Adrenal gland (tissue), 12 donors: ENCODE data around the gene DAPP1. TPM values are rescaled to one million over a fixed set of nuclear protein-coding genes. Genes with fewer than 3 reads are reported as not detected.

Source experiments
- DNase-seq, 7 donors: peaks; one replicate each; pipeline ENCODE4 v3.0.0-alpha.2; 2019 to 2020
- H3K27ac ChIP-seq, 5 donors: fragments of 200-600 bp; sonication (generic) in 4 of 5; 1 replicate in 3 of 5; 2 replicates in 2 of 5; pipeline versions ENCODE4 v1.5.1 to v1.8.0; 2016 to 2020; ENCODE audit warnings: mild to moderate bottlenecking in 1 of 5
- H3K27me3 ChIP-seq: fragments of 200-600 bp; 2 replicates; pipeline ENCODE4 v1.8.0; 2021
- H3K36me3 ChIP-seq, 2 donors: fragments of 200-600 bp; replicated peaks in 1 of 2; 1 replicate in 1 of 2; 2 replicates in 1 of 2; pipeline versions ENCODE4 v1.5.1 to v1.8.0; 2018 to 2022
- H3K4me1 ChIP-seq, 2 donors: fragments of 200-600 bp; replicated peaks in 1 of 2; 1 replicate in 1 of 2; 2 replicates in 1 of 2; pipeline versions ENCODE4 v1.5.1 to v1.8.0; 2018 to 2021
- H3K4me3 ChIP-seq, 4 donors: fragments of 200-600 bp; sonication (generic) in 3 of 4; one replicate each; pipeline ENCODE4 v1.5.1; 2016 to 2018
- H3K9me3 ChIP-seq, 3 donors: fragments of 200-600 bp; sonication (generic) in 1 of 3; replicated peaks in 1 of 3; 1 replicate in 2 of 3; 2 replicates in 1 of 3; pipeline versions ENCODE4 v1.5.1 to v1.8.0; 2016 to 2021
- POLR2A ChIP-seq, 2 donors: fragments of 450-650 bp; IDR thresholded peaks; one replicate each; pipeline ENCODE4 v1.6.1; 2017; ENCODE audit warnings: antibody characterized with exemption in 2 of 2, mild to moderate bottlenecking in 2 of 2, moderate library complexity in 1 of 2
- WGBS, 4 donors: extraction: QIAGEN DNeasy Blood & Tissue Kit in 2 of 4; methylation state at CpG; one replicate each; pipeline versions ENCODE4 v1.1.5 to v1.1.7; 2013 to 2017; 5-methylcytosine and 5-hydroxymethylcytosine counted together
- intact Hi-C, 2 donors: fragments of 100-400 bp; cut with DNase I; formaldehyde crosslinking; loops; one replicate each; pipeline versions ENCODE4 v1.14.1 to v1.15.0; 2022 to 2023
- polyA plus RNA-seq, 3 donors: library from polyadenylated mRNA; stranded (reverse); fragments of 200-250 nt in 2 of 3; fragments of 350-450 nt in 1 of 3; fragmentation: Illumina TruSeq in 1 of 3; extraction: RNeasy Lipid Tissue Mini Kit (QIAGEN cat#74804) in 1 of 3; gene quantifications; one replicate each; pipeline ENCODE4 v1.2.3, GENCODE V29; 2013 to 2014
- total RNA-seq, 9 donors: library from RNA; depleted of rRNA in 4 of 9; stranded (reverse); fragments of >200 nt in 4 of 9; fragments of 120-200 nt in 1 of 9; fragmentation: NEBNext Ultra II Directional in 1 of 9; extraction: Animal tissue kit (Norgen Biotek cat#: 25700) in 1 of 9; gene quantifications; one replicate each; pipeline versions ENCODE4 v1.1.0 to v1.2.4, GENCODE V29; 2013 to 2023
- TF ChIP-seq, protein P1 (sequence below), 6 experiments: fragments of 450-650 bp in 4 of 6; fragments of 200-600 bp in 2 of 6; sonication (generic) in 1 of 6; IDR thresholded peaks; 1 replicate in 5 of 6; 2 replicates in 1 of 6; pipeline versions ENCODE4 v1.5.1 to v1.8.0; 2016 to 2021; ENCODE audit warnings: antibody characterized with exemption in 6 of 6, mild to moderate bottlenecking in 2 of 6, moderate library complexity in 1 of 6
- donor health status: healthy with polysubstance abuse.
- donor health status: Bipolar disorder and iron deficiency.
- donor health status: DM: yes; HTN: yes; CAD: no.
- donor health status: DM: no; HTN: no; CAD: no.
- donor health status: DM: no; HTN: no; CAD: no.
- donor health status: DM: yes; HTN: yes; CAD: no.

Gene DAPP1
- total and polyA plus RNA-seq, 12 donors, result 0.42 to 3.7 (median 1.4) TPM

DNA sequence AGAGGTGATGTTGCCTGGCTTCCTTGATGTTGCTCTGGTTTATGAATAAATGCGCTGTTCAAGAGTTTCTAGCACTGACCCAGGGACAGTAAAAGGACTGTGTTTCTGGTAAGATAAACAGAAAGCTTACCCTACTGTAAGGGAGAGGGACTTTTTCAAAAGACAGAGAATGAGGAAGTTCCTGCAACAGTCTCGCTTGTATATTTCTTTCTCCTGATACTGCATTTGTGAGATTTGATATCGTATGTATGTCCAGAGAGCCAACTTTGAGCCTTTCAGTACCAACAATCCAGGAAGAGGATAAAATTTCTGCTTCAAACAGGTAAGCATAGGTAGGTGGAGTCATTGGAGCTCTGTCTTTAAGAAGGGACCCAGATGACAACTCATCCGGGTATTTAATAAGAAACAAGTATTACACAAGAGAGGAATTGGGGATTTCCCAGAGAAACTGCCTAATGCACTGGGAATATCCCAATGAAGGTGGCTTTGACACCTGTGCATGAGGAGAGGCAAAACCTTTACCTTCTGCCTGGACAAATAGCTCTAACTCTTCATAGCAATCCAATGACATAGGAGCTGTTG is 773 bp downstream of the DAPP1 start:
- WGBS, 4 donors, result 72 to 76% (median 74%) methylated on average over 4 of the region's 4 CpGs
- TF ChIP-seq, protein P1, sequence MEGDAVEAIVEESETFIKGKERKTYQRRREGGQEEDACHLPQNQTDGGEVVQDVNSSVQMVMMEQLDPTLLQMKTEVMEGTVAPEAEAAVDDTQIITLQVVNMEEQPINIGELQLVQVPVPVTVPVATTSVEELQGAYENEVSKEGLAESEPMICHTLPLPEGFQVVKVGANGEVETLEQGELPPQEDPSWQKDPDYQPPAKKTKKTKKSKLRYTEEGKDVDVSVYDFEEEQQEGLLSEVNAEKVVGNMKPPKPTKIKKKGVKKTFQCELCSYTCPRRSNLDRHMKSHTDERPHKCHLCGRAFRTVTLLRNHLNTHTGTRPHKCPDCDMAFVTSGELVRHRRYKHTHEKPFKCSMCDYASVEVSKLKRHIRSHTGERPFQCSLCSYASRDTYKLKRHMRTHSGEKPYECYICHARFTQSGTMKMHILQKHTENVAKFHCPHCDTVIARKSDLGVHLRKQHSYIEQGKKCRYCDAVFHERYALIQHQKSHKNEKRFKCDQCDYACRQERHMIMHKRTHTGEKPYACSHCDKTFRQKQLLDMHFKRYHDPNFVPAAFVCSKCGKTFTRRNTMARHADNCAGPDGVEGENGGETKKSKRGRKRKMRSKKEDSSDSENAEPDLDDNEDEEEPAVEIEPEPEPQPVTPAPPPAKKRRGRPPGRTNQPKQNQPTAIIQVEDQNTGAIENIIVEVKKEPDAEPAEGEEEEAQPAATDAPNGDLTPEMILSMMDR (IDR thresholded peaks at IDR 0.05), result no peak
- TF ChIP-seq POLR2A (IDR thresholded peaks at IDR 0.05), result no peak
- no peak for DNase-seq
- intact Hi-C loops, result loop anchor here in 1 of 2 donors (5.0 kb wide), 1 partner anchor 130 kb away; the partner anchor contains the start of gene DNAJB14
- Histone ChIP-seq H3K4me1 (no peaks in the 10 kb centered on the region), H3K9me3 (no peaks in the 10 kb centered on the region), H3K27ac (no peak overlapping the region), H3K4me3 (peak overlapping the region in 1 of 4 donors; percentile 45), H3K36me3 (no peaks in the 10 kb centered on the region), H3K27me3 (no peaks in the 10 kb centered on the region)

DNA sequence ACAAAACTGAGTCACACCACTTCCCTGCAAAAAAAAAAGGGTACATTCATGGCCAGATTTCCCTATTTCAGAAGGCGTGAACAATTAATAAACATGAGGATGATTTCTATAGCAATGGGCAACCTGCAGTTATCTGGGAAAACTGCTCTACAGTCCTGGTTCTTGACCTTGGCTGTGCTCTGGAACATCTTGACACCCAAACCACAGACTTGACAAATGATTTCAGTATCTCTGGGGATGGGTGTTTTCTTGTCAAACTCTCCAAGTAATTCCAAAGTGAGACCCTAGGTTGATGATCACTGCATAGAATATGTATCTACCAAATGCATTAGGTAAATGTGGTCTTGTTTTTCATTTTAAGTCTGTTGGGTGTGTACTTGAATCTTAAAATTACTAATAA is 2.0 kb downstream of the DAPP1 start:
- intact Hi-C loops, result loop anchor here in 1 of 2 donors (5.0 kb wide), 1 partner anchor 129 kb away; the partner anchor contains the start of gene DNAJB14
- Histone ChIP-seq H3K27me3 (no peaks in the 10 kb centered on the region), H3K4me3 (no peak overlapping the region), H3K4me1 (no peaks in the 10 kb centered on the region), H3K27ac (no peak overlapping the region), H3K36me3 (no peaks in the 10 kb centered on the region), H3K9me3 (no peaks in the 10 kb centered on the region)
- no peak for DNase-seq
- WGBS, 4 donors, result 72 to 91% (median 80%) methylated on average over 1 of the region's 1 CpG
- no peak for TF ChIP-seq POLR2A (IDR thresholded peaks at IDR 0.05)
- TF ChIP-seq, protein P1 (IDR thresholded peaks at IDR 0.05), result no peak

DNA sequence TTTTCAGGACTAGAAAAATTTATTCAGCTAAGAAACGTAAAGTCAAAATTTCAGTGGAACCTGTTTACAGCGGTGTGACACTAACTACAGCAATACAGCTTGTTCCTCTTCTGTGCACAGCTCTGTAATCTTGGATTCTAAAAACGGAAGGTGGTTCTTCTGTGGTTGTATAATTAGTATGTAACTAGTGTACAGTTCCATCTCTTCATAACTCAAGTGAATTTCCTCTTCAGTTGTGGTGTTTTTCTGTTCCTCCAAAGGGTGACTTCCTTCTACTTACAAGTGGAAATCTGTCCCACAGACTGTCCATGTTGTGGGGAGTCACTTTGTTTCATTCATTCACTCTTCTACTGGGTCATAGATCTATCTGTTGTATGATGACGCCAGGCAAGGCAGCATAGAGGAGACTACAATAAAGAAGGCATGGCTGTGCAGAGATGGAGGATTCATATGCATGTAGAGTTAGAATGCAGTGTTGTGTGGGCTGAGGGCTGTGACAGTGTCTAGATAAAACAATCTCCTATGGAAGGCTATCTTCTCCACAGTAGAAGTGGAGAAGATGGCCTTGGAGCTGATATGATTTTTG is 5.4 kb downstream of the DAPP1 start:
- DNase-seq, result no peak
- no peaks in the 10 kb centered on the region for H3K4me1 ChIP-seq
- WGBS, 4 donors, result 62 to 71% (median 68%) methylated on average over 4 of the region's 4 CpGs
- TF ChIP-seq, protein P1 (IDR thresholded peaks at IDR 0.05), result no peak
- no peak for TF ChIP-seq POLR2A (IDR thresholded peaks at IDR 0.05)
- H3K4me3 ChIP-seq, result no peak overlapping the region
- no peaks in the 10 kb centered on the region for H3K9me3 ChIP-seq
- H3K27ac ChIP-seq, result no peak overlapping the region
- no peaks in the 10 kb centered on the region for H3K36me3 ChIP-seq
- intact Hi-C loops, result no loop called here
- H3K27me3 ChIP-seq, result no peaks in the 10 kb centered on the region

DNA sequence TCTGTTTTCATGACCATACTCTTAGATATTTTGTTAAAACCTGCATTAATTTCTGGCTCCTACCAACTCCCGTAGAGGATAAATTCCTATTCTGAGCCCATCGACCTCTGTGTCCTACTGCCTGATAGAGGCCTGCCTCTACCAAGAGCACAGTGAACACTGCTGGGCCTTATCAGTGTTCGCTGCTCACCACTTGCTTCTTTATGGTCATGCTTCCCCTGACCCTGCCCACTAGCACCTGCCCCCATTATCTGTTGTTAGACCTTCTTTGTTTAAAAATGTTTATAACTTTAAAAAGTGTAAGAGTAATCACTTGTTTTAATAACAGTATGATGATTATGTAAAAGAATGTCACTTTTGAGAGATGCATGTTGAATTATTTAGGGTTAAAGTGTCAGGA is 6.1 kb downstream of the DAPP1 start:
- H3K27ac ChIP-seq, result no peak overlapping the region
- no peak for DNase-seq
- H3K4me3 ChIP-seq, result no peak overlapping the region
- H3K27me3 ChIP-seq, result no peaks in the 10 kb centered on the region
- H3K4me1 ChIP-seq, result no peaks in the 10 kb centered on the region
- H3K36me3 ChIP-seq, result no peaks in the 10 kb centered on the region
- no peak for TF ChIP-seq POLR2A (IDR thresholded peaks at IDR 0.05)
- TF ChIP-seq, protein P1 (IDR thresholded peaks at IDR 0.05), result no peak
- 79 to 91% (median 85%) methylated on average over 3 of the region's 3 CpGs for WGBS, 4 donors
- H3K9me3 ChIP-seq, result no peaks in the 10 kb centered on the region
- intact Hi-C loops, result no loop called here
